GM21825 (cell line): ENCODE results near the gene NEURL1.

Experiments
- ATAC-seq: cut with Tn5 transposase; IDR thresholded peaks from one replicate; pipeline ENCODE4 v1.9.1; 2021; ENCODE audit warnings: mild to moderate bottlenecking, moderate library complexity; ENCODE audit not compliant: unreplicated experiment

The NEURL1 gene

GRCh38 chr10:103559776-103560175 lies 66.3 kb downstream of the NEURL1 start:
- ATAC-seq: no peak

- no peak for ATAC-seq
These were observed 67.4 kb downstream of the NEURL1 start for GRCh38 chr10:103560886-103561285.

- ATAC-seq: no peak
These were observed 68.9 kb downstream of the NEURL1 start for GRCh38 chr10:103562383-103562782.

- no peak for ATAC-seq
These were observed 70.0 kb downstream of the NEURL1 start for GRCh38 chr10:103563231-103564115.

GRCh38 chr10:103564116-103564501 lies 70.6 kb downstream of the NEURL1 start:
- no peak for ATAC-seq

GRCh38 chr10:103564776-103565520 lies 71.4 kb downstream of the NEURL1 start:
- ATAC-seq: no peak

GRCh38 chr10:103566536-103566935 lies 73.0 kb downstream of the NEURL1 start:
- ATAC-seq: no peak

- ATAC-seq: no peak
These were observed 75.0 kb downstream of the NEURL1 start for GRCh38 chr10:103568505-103568904.

- no peak for ATAC-seq
These were observed 76.4 kb downstream of the NEURL1 start for GRCh38 chr10:103569896-103570295.

- no peak for ATAC-seq
These were observed 77.5 kb downstream of the NEURL1 start for GRCh38 chr10:103570844-103571655.

- no peak for ATAC-seq
These were observed 78.1 kb downstream of the NEURL1 start for GRCh38 chr10:103571656-103571975.

GRCh38 chr10:103572347-103573204 lies 79.1 kb downstream of the NEURL1 start:
- no peak for ATAC-seq

GRCh38 chr10:103573205-103573487 lies 79.6 kb downstream of the NEURL1 start:
- no peak for ATAC-seq

- ATAC-seq: no peak
These were observed 80.9 kb downstream of the NEURL1 start for GRCh38 chr10:103574097-103575061.

GRCh38 chr10:103575416-103576075 lies 82.0 kb downstream of the NEURL1 start:
- no peak for ATAC-seq

- ATAC-seq: no peak
These were observed 82.6 kb downstream of the NEURL1 start for GRCh38 chr10:103576076-103576471.

GRCh38 chr10:103576862-103577261 lies 83.4 kb downstream of the NEURL1 start:
- ATAC-seq: no peak

- ATAC-seq: peak; percentile 69
These were observed 85.4 kb downstream of the NEURL1 start for GRCh38 chr10:103578782-103579382.

- no peak for ATAC-seq
These were observed 86.5 kb downstream of the NEURL1 start for GRCh38 chr10:103580011-103580410.
